ENCODE measurements around the gene CMTM8.

Gene CMTM8

GRCh38 chr3:32319607-32320006 lies 81.1 kb downstream of the CMTM8 start:
- no peak overlapping the region for H3K27ac ChIP-seq
- CTCF ChIA-PET: interaction anchor here (0.6 kb wide), 1 partner anchor 15 kb away, joined by 3 read pairs; no protein-coding TSS in a partner anchor
- DNase-seq (ENCODE audit: low spot score): no peak
- TF ChIP-seq CTCF (conservative IDR thresholded peaks at IDR 0.05; ENCODE audit: low read depth): no peak
- POLR2A ChIA-PET (ENCODE audit: low non-redundant PET): no interaction called here

- no peak for DNase-seq (ENCODE audit: low spot score)
- no peak for TF ChIP-seq CTCF (conservative IDR thresholded peaks at IDR 0.05; ENCODE audit: low read depth)
- H3K27ac ChIP-seq: no peak overlapping the region
- ChIA-PET POLR2A (ENCODE audit: low non-redundant PET) (no interaction called here), CTCF (interaction anchor here (0.6 kb wide), 1 partner anchor 14 kb away, joined by 3 read pairs; no protein-coding TSS in a partner anchor)
Measured at GRCh38 chr3:32320080-32320479, 81.6 kb downstream of the CMTM8 start.

GRCh38 chr3:32321095-32321790 lies 82.8 kb downstream of the CMTM8 start:
- H3K27ac ChIP-seq: no peak overlapping the region
- ChIA-PET POLR2A (ENCODE audit: low non-redundant PET) (no interaction called here), CTCF (no interaction called here)
- TF ChIP-seq CTCF (conservative IDR thresholded peaks at IDR 0.05; ENCODE audit: low read depth): no peak
- DNase-seq (ENCODE audit: low spot score): no peak

GRCh38 chr3:32322311-32322710 lies 83.8 kb downstream of the CMTM8 start:
- POLR2A ChIA-PET (ENCODE audit: low non-redundant PET): no interaction called here
- CTCF ChIA-PET: interaction anchor here (0.6 kb wide), 1 partner anchor 440 kb away, joined by 3 read pairs; no protein-coding TSS in a partner anchor
- DNase-seq (ENCODE audit: low spot score): no peak
- no peak overlapping the region for H3K27ac ChIP-seq
- no peak for TF ChIP-seq CTCF (conservative IDR thresholded peaks at IDR 0.05; ENCODE audit: low read depth)

- DNase-seq (ENCODE audit: low spot score): no peak
- ChIA-PET CTCF (interaction anchor here (0.6 to 0.8 kb wide), 2 partner anchors 144 to 524 kb away, joined by 3 to 7 read pairs; no protein-coding TSS in a partner anchor), POLR2A (ENCODE audit: low non-redundant PET) (no interaction called here)
- H3K27ac ChIP-seq: no peak overlapping the region
- no peak for TF ChIP-seq CTCF (conservative IDR thresholded peaks at IDR 0.05; ENCODE audit: low read depth)
Measured at GRCh38 chr3:32323604-32324003, 85.1 kb downstream of the CMTM8 start.

- no peak for TF ChIP-seq CTCF (conservative IDR thresholded peaks at IDR 0.05; ENCODE audit: low read depth)
- POLR2A ChIA-PET (ENCODE audit: low non-redundant PET): no interaction called here
- CTCF ChIA-PET: no interaction called here
- no peak for DNase-seq (ENCODE audit: low spot score)
- H3K27ac ChIP-seq: no peak overlapping the region
Measured at GRCh38 chr3:32325201-32325600, 86.7 kb downstream of the CMTM8 start.
